Natural killer cell (primary cell): ENCODE measurements around the gene IL4I1. TPM values are rescaled to one million over a fixed set of nuclear protein-coding genes. Genes with fewer than 3 reads are reported as not detected.

Experiments used
- ATAC-seq, 3 donors: fragments of 150-1000 bp in 2 of 3; fragments of 200-7000 bp in 1 of 3; cut with Tn5 transposase; 1 replicate in 1 of 3; 2 replicates in 2 of 3; pipeline ENCODE4 v1.10.0; 2021; ENCODE audit warnings: mild to moderate bottlenecking in 2 of 3, moderate library complexity in 2 of 3
- DNase-seq, 2 donors: peaks; one replicate each; pipeline versions ENCODE4 v3.0.0 to v3.0.0-alpha.2; 2013 to 2021; ENCODE audit warnings: mixed read lengths in 1 of 2
- H3K27ac ChIP-seq: one replicate; pipeline ENCODE4 v1.5.1; 2013; ENCODE audit warnings: mild to moderate bottlenecking, low read length
- H3K27me3 ChIP-seq: one replicate; pipeline ENCODE4 v1.6.1; 2013; ENCODE audit warnings: low read length; ENCODE audit not compliant: control insufficient read depth, insufficient read depth
- H3K36me3 ChIP-seq: one replicate; pipeline ENCODE4 v1.6.1; 2013; ENCODE audit warnings: low read length; ENCODE audit not compliant: control insufficient read depth, insufficient read depth
- H3K4me1 ChIP-seq: one replicate; pipeline ENCODE4 v1.6.1; 2013; ENCODE audit warnings: low read length; ENCODE audit not compliant: control insufficient read depth, insufficient read depth
- H3K4me3 ChIP-seq: one replicate; pipeline ENCODE4 v1.5.1; 2013; ENCODE audit warnings: low read length
- H3K9me3 ChIP-seq: one replicate; pipeline ENCODE4 v1.6.1; 2013; ENCODE audit warnings: low read length; ENCODE audit not compliant: control insufficient read depth, insufficient read depth
- H3K27ac Mint-ChIP-seq, 2 donors: one replicate each; pipeline ENCODE4 v1.8.0; 2022; ENCODE audit warnings: mild to moderate bottlenecking in 2 of 2, mixed read lengths in 2 of 2, moderate library complexity in 1 of 2
- H3K27me3 Mint-ChIP-seq, 2 donors: one replicate each; pipeline ENCODE4 v1.8.0; 2022; ENCODE audit warnings: low read depth in 2 of 2, mixed read lengths in 2 of 2
- H3K36me3 Mint-ChIP-seq: one replicate; pipeline ENCODE4 v1.8.0; 2022; ENCODE audit warnings: mixed read lengths
- H3K4me1 Mint-ChIP-seq, 2 donors: one replicate each; pipeline ENCODE4 v1.8.0; 2022; ENCODE audit warnings: mixed read lengths in 2 of 2
- H3K4me3 Mint-ChIP-seq: one replicate; pipeline ENCODE4 v1.8.0; 2022; ENCODE audit warnings: mild to moderate bottlenecking, moderate library complexity, mixed read lengths
- H3K9me3 Mint-ChIP-seq, 2 donors: one replicate each; pipeline ENCODE4 v1.8.0; 2022; ENCODE audit warnings: mixed read lengths in 2 of 2
- CTCF ChIP-seq: fragments of 200-600 bp; IDR thresholded peaks from one replicate; pipeline ENCODE4 v1.8.0; 2022; ENCODE audit warnings: antibody characterized with exemption
- WGBS: methylation state at CpG from one replicate; pipeline ENCODE4 v1.1.7; 2013; ENCODE audit warnings: missing lambda C conversion rate; ENCODE audit not compliant: insufficient coverage; 5-methylcytosine and 5-hydroxymethylcytosine counted together
- intact Hi-C: fragments of 100-400 bp; cut with micrococcal nuclease; formaldehyde crosslinking; loops from one replicate; pipeline ENCODE4 v1.14.2; 2022
- total RNA-seq, 4 donors: library from RNA; stranded (reverse); fragments of 120-200 nt in 1 of 4; gene quantifications; one replicate each; pipeline versions ENCODE4 v1.2.3 to v1.2.4, GENCODE V29; 2013 to 2022

IL4I1 gene
- total RNA-seq, 3 donors from 2014 or later (not counting 1 experiment from before 2014, with no cell fraction given), result 3.0 to 3.8 (median 3.4) TPM

GRCh38 chr19:49921871-49922795 is 25.4 kb upstream of the IL4I1 start:
- Histone ChIP-seq H3K36me3 (peaks cover 42% of the 10 kb centered on the region), H3K27ac (no peak overlapping the region), H3K4me1 (peaks cover 17% of the 10 kb centered on the region), H3K27me3 (no peaks in the 10 kb centered on the region), H3K9me3 (no peaks in the 10 kb centered on the region), H3K4me3 (no peak overlapping the region)
- no peak overlapping the region for H3K4me3 Mint-ChIP-seq
- DNase-seq (no peak), ATAC-seq (no peak)
- peak overlapping the region in 1 of 2 donors; percentile 61 for H3K27ac Mint-ChIP-seq
- no peaks in the 10 kb centered on the region for H3K36me3 Mint-ChIP-seq
- H3K9me3 Mint-ChIP-seq, result no peaks in the 10 kb centered on the region
- TF ChIP-seq CTCF, result no peak
- peaks cover 10 to 27% of the 10 kb centered on the region in 2 donors for H3K4me1 Mint-ChIP-seq
- intact Hi-C loops, result no loop called here
- WGBS, result 75% methylated on average over 21 of the region's 22 CpGs
- H3K27me3 Mint-ChIP-seq, result no peaks in the 10 kb centered on the region

- peaks cover 20% of the 10 kb centered on the region for H3K4me1 ChIP-seq
These were observed 24.1 kb upstream of the IL4I1 start for GRCh38 chr19:49920624-49921363.

GRCh38 chr19:49918089-49918488 is 21.4 kb upstream of the IL4I1 start:
- WGBS, result 97% methylated on average over 8 of the region's 8 CpGs
- Mint-ChIP-seq H3K9me3 (no peaks in the 10 kb centered on the region), H3K36me3 (no peaks in the 10 kb centered on the region), H3K27me3 (no peaks in the 10 kb centered on the region), H3K4me1 (peaks cover 10 to 52% of the 10 kb centered on the region in 2 donors), H3K27ac (no peak overlapping the region), H3K4me3 (no peak overlapping the region)
- intact Hi-C loops, result no loop called here
- ATAC-seq, result no peak
- Histone ChIP-seq H3K27me3 (no peaks in the 10 kb centered on the region), H3K4me3 (no peak overlapping the region), H3K4me1 (peaks cover 7% of the 10 kb centered on the region), H3K9me3 (no peaks in the 10 kb centered on the region), H3K27ac (no peak overlapping the region), H3K36me3 (peaks cover 40% of the 10 kb centered on the region)
- no peak for TF ChIP-seq CTCF
- DNase-seq, result no peak

More at GRCh38 chr19:49920624-49921363, 24.1 kb upstream of the IL4I1 start:
- Mint-ChIP-seq H3K27ac (peak overlapping the region in 1 of 2 donors; percentile 61), H3K36me3 (no peaks in the 10 kb centered on the region), H3K9me3 (no peaks in the 10 kb centered on the region), H3K27me3 (no peaks in the 10 kb centered on the region), H3K4me3 (no peak overlapping the region), H3K4me1 (peaks cover 10 to 34% of the 10 kb centered on the region in 2 donors)
- ATAC-seq (no peak), DNase-seq (no peak)
- Histone ChIP-seq H3K9me3 (no peaks in the 10 kb centered on the region), H3K27me3 (no peaks in the 10 kb centered on the region), H3K27ac (no peak overlapping the region), H3K36me3 (peaks cover 37% of the 10 kb centered on the region), H3K4me3 (no peak overlapping the region)
- TF ChIP-seq CTCF, result no peak
- WGBS, result 94% methylated on average over 24 of the region's 24 CpGs
- intact Hi-C loops, result no loop called here
